Fibroblast of the aortic adventitia (primary cell): ENCODE data around the gene CD3D. TPM values are rescaled to one million over a fixed set of nuclear protein-coding genes. Genes with fewer than 3 reads are reported as not detected.

ENCODE experiments used
- DNase-seq: peaks from one replicate; pipeline ENCODE4 v3.0.0-alpha.2; 2010; ENCODE audit warnings: low read depth
- H3K4me3 ChIP-seq: 2 replicates; pipeline ENCODE4 v1.5.1; 2011; ENCODE audit warnings: low read depth, mild to moderate bottlenecking, control low read depth, low read length, moderate library complexity
- CTCF ChIP-seq: IDR thresholded peaks from 2 replicates; pipeline ENCODE4 v1.5.1; 2011; ENCODE audit warnings: mild to moderate bottlenecking, low read length, control low read depth, inconsistent platforms; ENCODE audit not compliant: insufficient read depth
- total RNA-seq: library from RNA; depleted of rRNA; stranded (reverse); fragments of >200 nt; gene quantifications from 2 replicates; pipeline ENCODE4 v1.2.3, GENCODE V29; 2012; ENCODE audit warnings: low replicate concordance

The CD3D gene
- not detected in 2 replicates for total RNA-seq

DNA sequence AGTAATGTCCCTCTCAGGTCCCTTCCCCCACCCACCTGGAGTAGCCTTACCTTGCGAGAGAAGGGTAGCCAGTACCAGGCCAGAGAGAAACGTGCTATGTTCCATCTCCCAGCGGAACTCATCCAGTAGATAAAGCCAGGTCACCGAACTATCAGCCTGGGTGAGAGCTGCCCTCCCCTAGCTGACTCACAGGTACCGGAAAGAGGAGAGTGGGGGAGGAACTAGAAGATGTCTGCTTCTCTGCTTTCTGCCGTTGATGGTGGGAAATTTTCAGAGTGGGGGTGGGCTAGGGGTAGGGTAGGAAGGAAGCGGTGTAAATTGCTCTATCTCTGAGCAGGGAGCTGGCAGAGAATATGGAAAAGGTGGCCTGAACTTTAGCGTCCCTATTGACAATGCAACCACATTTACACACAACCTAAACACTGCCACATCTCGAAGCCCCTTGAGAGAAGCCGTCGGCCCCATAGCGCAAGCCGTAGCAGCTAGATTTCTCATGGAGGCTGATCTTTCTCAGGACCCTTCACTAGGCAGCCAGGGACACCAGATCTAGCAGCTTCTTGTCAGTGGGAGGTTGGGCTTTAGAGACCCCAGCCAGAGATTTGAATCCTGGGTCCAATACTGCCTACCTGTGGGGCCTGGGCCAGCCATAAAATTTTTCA, at the start of gene CD3D:
TSS of gene CD3D (minus strand) at position 203 of the 659 bp plus-strand sequence. CDS start at position 105, 98 bp downstream.
- DNase-seq: no peak
- TF ChIP-seq CTCF: no peak
- no peak within 1 kb of the TSS for H3K4me3 ChIP-seq

DNA sequence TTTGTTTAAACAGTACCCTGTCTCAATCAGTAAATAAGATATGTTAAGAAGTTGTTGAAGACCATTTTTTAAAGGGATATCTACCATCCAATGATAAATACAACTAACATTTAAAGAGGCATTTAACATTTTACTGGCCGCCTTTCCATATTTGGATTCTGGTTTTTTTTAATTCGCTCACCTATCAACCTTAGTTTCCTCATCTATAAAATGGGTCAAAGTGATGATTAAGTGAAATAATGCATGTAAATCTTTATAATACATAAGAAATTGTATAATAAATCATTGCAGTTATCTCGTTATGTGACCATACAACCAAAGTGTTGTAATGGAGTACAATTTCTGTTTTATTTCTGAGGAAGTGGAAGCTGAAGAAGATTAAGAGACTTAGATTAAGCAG, 41.2 kb upstream of the CD3D start:
- TF ChIP-seq CTCF: no peak
- DNase-seq: no peak
- no peak overlapping the region for H3K4me3 ChIP-seq

GRCh38 chr11:118382954-118383353, 40.4 kb upstream of the CD3D start:
- no peak for DNase-seq
- H3K4me3 ChIP-seq: no peak overlapping the region
- TF ChIP-seq CTCF: no peak

GRCh38 chr11:118380571-118380970, 38.1 kb upstream of the CD3D start:
- H3K4me3 ChIP-seq: no peak overlapping the region
- no peak for TF ChIP-seq CTCF
- no peak for DNase-seq

DNA sequence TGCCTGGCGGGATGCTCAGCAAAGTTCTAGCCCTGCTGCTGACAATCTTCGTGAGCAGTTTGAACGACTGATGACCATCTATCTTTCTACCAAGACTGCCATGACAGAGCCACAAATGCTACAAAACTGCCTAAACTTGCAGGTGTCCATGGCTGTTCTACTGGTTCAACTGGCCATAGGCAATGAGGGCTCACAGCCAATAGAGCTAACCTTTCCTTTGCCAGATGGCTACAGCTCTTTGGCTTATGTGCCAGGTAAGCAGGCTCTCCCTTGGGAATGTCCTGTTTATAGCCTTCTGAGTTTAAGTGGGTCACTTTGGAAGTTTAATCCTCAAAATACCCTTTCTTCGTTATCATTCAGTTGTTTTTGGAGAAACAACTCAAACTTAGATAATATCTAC, 37.0 kb upstream of the CD3D start:
- DNase-seq: no peak
- no peak for TF ChIP-seq CTCF
- H3K4me3 ChIP-seq: no peak overlapping the region

DNA sequence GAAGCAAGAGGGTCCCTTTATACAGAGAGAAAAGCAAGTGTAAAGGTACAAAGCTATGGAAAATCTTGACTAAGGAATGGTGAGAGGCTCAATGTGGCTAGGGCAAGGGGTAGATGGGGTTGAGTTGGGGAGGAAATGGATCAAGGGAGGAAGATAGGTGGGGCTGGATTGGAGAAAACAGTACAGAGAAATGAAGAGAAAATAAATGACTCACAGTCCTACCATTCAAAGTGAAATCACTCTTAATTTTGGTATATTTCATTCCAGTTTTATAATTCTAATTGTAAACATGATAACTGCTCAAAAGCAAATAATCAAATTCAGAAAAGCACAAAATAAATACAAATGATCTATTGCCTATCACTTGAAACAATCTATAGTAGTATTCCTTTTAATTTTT, 33.5 kb upstream of the CD3D start:
- no peak for DNase-seq
- no peak overlapping the region for H3K4me3 ChIP-seq
- no peak for TF ChIP-seq CTCF

- no peak for DNase-seq
- no peak for TF ChIP-seq CTCF
- H3K4me3 ChIP-seq: no peak overlapping the region
These were observed 32.2 kb upstream of the CD3D start for GRCh38 chr11:118374729-118375128.
